Measurements from ENCODE around the gene KCNK6.
A peak's percentile ranks its signal among the peaks of the same experiment; 100 is the strongest.
"Not testable (repeated sequence)": the region's sequence is repeated elsewhere in the genome, so short reads cannot be mapped to it uniquely, and the experiment has no call there.

The KCNK6 gene

GRCh38 chr19:38351865-38352395, 32.3 kb downstream of the KCNK6 start:
- Mint-ChIP-seq H3K4me3 (no peak overlapping the region), H3K27me3 (peaks cover 35% of the 10 kb centered on the region), H3K27ac (no peak overlapping the region), H3K9me3 (no peaks in the 10 kb centered on the region), H3K4me1 (ENCODE audit: low read depth) (no peaks in the 10 kb centered on the region), H3K36me3 (ENCODE audit: low read depth) (no peaks in the 10 kb centered on the region)
- intact Hi-C loops (cut with micrococcal nuclease), result no loop called here

GRCh38 chr19:38352611-38353010, 33.0 kb downstream of the KCNK6 start:
- H3K27ac Mint-ChIP-seq, result no peak overlapping the region
- no peak overlapping the region for H3K4me3 Mint-ChIP-seq
- no peaks in the 10 kb centered on the region for H3K36me3 Mint-ChIP-seq (ENCODE audit: low read depth)
- no peaks in the 10 kb centered on the region for H3K9me3 Mint-ChIP-seq
- intact Hi-C loops (cut with micrococcal nuclease), result no loop called here
- H3K27me3 Mint-ChIP-seq, result peaks cover 40% of the 10 kb centered on the region
- no peaks in the 10 kb centered on the region for H3K4me1 Mint-ChIP-seq (ENCODE audit: low read depth)

- Mint-ChIP-seq H3K9me3 (no peaks in the 10 kb centered on the region), H3K27ac (no peak overlapping the region), H3K36me3 (ENCODE audit: low read depth) (no peaks in the 10 kb centered on the region), H3K27me3 (peaks cover 69% of the 10 kb centered on the region), H3K4me3 (no peak overlapping the region), H3K4me1 (ENCODE audit: low read depth) (peaks cover 5% of the 10 kb centered on the region)
- intact Hi-C loops (cut with micrococcal nuclease), result no loop called here
Observed at GRCh38 chr19:38355728-38356725, 36.4 kb downstream of the KCNK6 start.

GRCh38 chr19:38358071-38358470, 38.4 kb downstream of the KCNK6 start:
- H3K27ac Mint-ChIP-seq, result no peak overlapping the region
- H3K9me3 Mint-ChIP-seq, result no peaks in the 10 kb centered on the region
- intact Hi-C loops (cut with micrococcal nuclease), result no loop called here
- peaks cover 15% of the 10 kb centered on the region for H3K36me3 Mint-ChIP-seq (ENCODE audit: low read depth)
- peaks cover 24% of the 10 kb centered on the region for H3K4me1 Mint-ChIP-seq (ENCODE audit: low read depth)
- no peak overlapping the region for H3K4me3 Mint-ChIP-seq
- H3K27me3 Mint-ChIP-seq, result peaks cover 64% of the 10 kb centered on the region

GRCh38 chr19:38359242-38360021, 39.8 kb downstream of the KCNK6 start:
- intact Hi-C loops (cut with micrococcal nuclease), result no loop called here
- H3K4me3 Mint-ChIP-seq, result no peak overlapping the region
- H3K4me1 Mint-ChIP-seq (ENCODE audit: low read depth), result peaks cover 25% of the 10 kb centered on the region
- peaks cover 64% of the 10 kb centered on the region for H3K27me3 Mint-ChIP-seq
- no peaks in the 10 kb centered on the region for H3K9me3 Mint-ChIP-seq
- peaks cover 15% of the 10 kb centered on the region for H3K36me3 Mint-ChIP-seq (ENCODE audit: low read depth)
- H3K27ac Mint-ChIP-seq, result no peak overlapping the region

GRCh38 chr19:38360351-38360750, 40.7 kb downstream of the KCNK6 start:
- intact Hi-C loops (cut with micrococcal nuclease), result no loop called here
- no peaks in the 10 kb centered on the region for H3K9me3 Mint-ChIP-seq
- peaks cover 15% of the 10 kb centered on the region for H3K36me3 Mint-ChIP-seq (ENCODE audit: low read depth)
- H3K4me3 Mint-ChIP-seq, result no peak overlapping the region
- peaks cover 59% of the 10 kb centered on the region for H3K27me3 Mint-ChIP-seq
- peaks cover 25% of the 10 kb centered on the region for H3K4me1 Mint-ChIP-seq (ENCODE audit: low read depth)
- peak overlapping the region; percentile 88 for H3K27ac Mint-ChIP-seq

- Mint-ChIP-seq H3K27ac (peak overlapping the region; percentile 88), H3K4me3 (peak overlapping the region; percentile 91), H3K27me3 (peaks cover 57% of the 10 kb centered on the region), H3K4me1 (ENCODE audit: low read depth) (peaks cover 25% of the 10 kb centered on the region), H3K9me3 (no peaks in the 10 kb centered on the region), H3K36me3 (ENCODE audit: low read depth) (peaks cover 15% of the 10 kb centered on the region)
- intact Hi-C loops (cut with micrococcal nuclease), result no loop called here
Observed at GRCh38 chr19:38360839-38361631, 41.4 kb downstream of the KCNK6 start.

- Mint-ChIP-seq H3K4me1 (ENCODE audit: low read depth) (peaks cover 25% of the 10 kb centered on the region), H3K27me3 (peaks cover 55% of the 10 kb centered on the region), H3K36me3 (ENCODE audit: low read depth) (peaks cover 15% of the 10 kb centered on the region), H3K4me3 (peak overlapping the region; percentile 91), H3K9me3 (no peaks in the 10 kb centered on the region), H3K27ac (peak overlapping the region; percentile 88)
- intact Hi-C loops (cut with micrococcal nuclease), result loop anchor here (1.0 kb wide), 1 partner anchor 25 kb away; no protein-coding TSS in a partner anchor
Observed at GRCh38 chr19:38361633-38362075, 42.0 kb downstream of the KCNK6 start.

GRCh38 chr19:38362076-38362945, 42.7 kb downstream of the KCNK6 start:
- peaks cover 15% of the 10 kb centered on the region for H3K36me3 Mint-ChIP-seq (ENCODE audit: low read depth)
- peaks cover 50% of the 10 kb centered on the region for H3K27me3 Mint-ChIP-seq
- H3K9me3 Mint-ChIP-seq, result no peaks in the 10 kb centered on the region
- H3K4me1 Mint-ChIP-seq (ENCODE audit: low read depth), result peaks cover 25% of the 10 kb centered on the region
- intact Hi-C loops (cut with micrococcal nuclease), result loop anchor here (1.0 kb wide), 1 partner anchor 26 kb away; no protein-coding TSS in a partner anchor
- H3K27ac Mint-ChIP-seq, result peak overlapping the region; percentile 88
- peak overlapping the region; percentile 91 for H3K4me3 Mint-ChIP-seq

- H3K27me3 Mint-ChIP-seq, result peaks cover 48% of the 10 kb centered on the region
- intact Hi-C loops (cut with micrococcal nuclease), result loop anchor here (1.0 kb wide), 1 partner anchor 27 kb away; no protein-coding TSS in a partner anchor
- not testable (repeated sequence) for H3K4me3 Mint-ChIP-seq, H3K9me3 Mint-ChIP-seq, H3K27ac Mint-ChIP-seq
- H3K4me1 Mint-ChIP-seq (ENCODE audit: low read depth), result peaks cover 25% of the 10 kb centered on the region
- peaks cover 15% of the 10 kb centered on the region for H3K36me3 Mint-ChIP-seq (ENCODE audit: low read depth)
Observed at GRCh38 chr19:38362946-38363688, 43.5 kb downstream of the KCNK6 start.

- peaks cover 10% of the 10 kb centered on the region for H3K4me1 Mint-ChIP-seq (ENCODE audit: low read depth)
- H3K27me3 Mint-ChIP-seq, result peaks cover 28% of the 10 kb centered on the region
- peaks cover 6% of the 10 kb centered on the region for H3K36me3 Mint-ChIP-seq (ENCODE audit: low read depth)
- H3K27ac Mint-ChIP-seq, result no peak overlapping the region
- no peaks in the 10 kb centered on the region for H3K9me3 Mint-ChIP-seq
- no peak overlapping the region for H3K4me3 Mint-ChIP-seq
- intact Hi-C loops (cut with micrococcal nuclease), result no loop called here
Observed at GRCh38 chr19:38367041-38367440, 47.4 kb downstream of the KCNK6 start.

GRCh38 chr19:38369584-38369983, 49.9 kb downstream of the KCNK6 start:
- Mint-ChIP-seq H3K27ac (no peak overlapping the region), H3K36me3 (ENCODE audit: low read depth) (peaks cover 2% of the 10 kb centered on the region), H3K4me1 (ENCODE audit: low read depth) (no peaks in the 10 kb centered on the region), H3K4me3 (no peak overlapping the region), H3K9me3 (no peaks in the 10 kb centered on the region), H3K27me3 (peaks cover 28% of the 10 kb centered on the region)
- intact Hi-C loops (cut with micrococcal nuclease), result no loop called here

Measured in dendritic cell treated with granulocyte-macrophage colony-stimulating factor and Interleukin-4, amounts not matched to agents 40 ng/mL and 50 ng/mL, for 4 days (primary cell).